K562 (cell line): ENCODE data around the gene CHPF2. TPM values are rescaled to one million over a fixed set of nuclear protein-coding genes. Genes with fewer than 3 reads are reported as not detected.

Experiments
- CEBPB ChIP-seq: fragments of 450-650 bp; IDR thresholded peaks from 2 replicates; pipeline ENCODE4 v1.6.1; 2016; ENCODE audit warnings: missing genetic modification characterization, missing compliant biosample characterization
- ERF ChIP-seq: fragments of 450-650 bp; formaldehyde crosslinking; IDR thresholded peaks from 2 replicates; pipeline ENCODE4 v1.4.0; 2020; ENCODE audit warnings: mild to moderate bottlenecking, mixed read lengths
- RBM25 ChIP-seq: fragments of 200-400 bp; formaldehyde crosslinking; IDR thresholded peaks from 2 replicates; pipeline ENCODE4 v1.6.1; 2018; ENCODE audit warnings: low read length, low read depth, moderate library complexity; ENCODE audit not compliant: severe bottlenecking
- SREBF2 ChIP-seq: sonication (generic); formaldehyde crosslinking; IDR thresholded peaks from 2 replicates; pipeline ENCODE4 v1.4.0; 2020; ENCODE audit warnings: mild to moderate bottlenecking, missing genetic modification reagents
- TGIF2 ChIP-seq: sonication (generic); formaldehyde crosslinking; IDR thresholded peaks from 2 replicates; pipeline ENCODE4 v1.8.1; 2022; ENCODE audit warnings: mild to moderate bottlenecking, missing genetic modification reagents, moderate library complexity
- ZC3H4 ChIP-seq: sonication (generic); formaldehyde crosslinking; IDR thresholded peaks from 2 replicates; pipeline ENCODE4 v1.9.0; 2021; ENCODE audit warnings: missing genetic modification reagents, borderline replicate concordance
- ZNF134 ChIP-seq: fragments of 250-450 bp; sonication (Bioruptor Pico); conservative IDR thresholded peaks from 2 replicates; pipeline ENCODE4 v1.4.0; 2020
- polyA plus RNA-seq, 8 experiments: library from polyadenylated mRNA; depleted of rRNA in 4 of 8; stranded (reverse) in 5 of 8; unstranded in 3 of 8; fragments of >200 nt; fragmentation: Nextera tagmentation in 2 of 8; fragmentation: Illumina TruSeq in 1 of 8; extraction: Ambion mirVana in 2 of 8; extraction: Trizol in 1 of 8; gene quantifications; 2 replicates each; pipeline versions ENCODE4 v1.2.1 to v1.2.3, GENCODE V29; 2011 to 2014; ENCODE audit warnings: inconsistent platforms in 1 of 8, missing spikeins in 1 of 8
- total RNA-seq, 7 experiments: library from RNA; depleted of rRNA in 6 of 7; stranded (reverse); fragments of >200 nt in 6 of 7; fragmentation: Illumina TruSeq in 2 of 7; extraction: Trizol in 2 of 7; gene quantifications; 2 replicates each; pipeline versions ENCODE4 v1.2.1 to v1.2.3, GENCODE V29; 2011 to 2021; ENCODE audit warnings: low replicate concordance in 1 of 7
- TF ChIP-seq, protein P1 (sequence below): fragments of 450-650 bp; formaldehyde crosslinking; IDR thresholded peaks from 2 replicates; pipeline ENCODE4 v1.4.0; 2020; ENCODE audit warnings: mild to moderate bottlenecking, moderate library complexity
- TF ChIP-seq, protein P2 (sequence below): fragments of 450-650 bp; IDR thresholded peaks from 2 replicates; pipeline ENCODE4 v1.6.1; 2018; ENCODE audit warnings: mild to moderate bottlenecking, low read depth; ENCODE audit not compliant: partially characterized antibody
- TF ChIP-seq, protein P3 (sequence below), 2 experiments: IDR thresholded peaks; 2 replicates each; pipeline ENCODE4 v1.6.1; 2011; ENCODE audit warnings: borderline replicate concordance in 1 of 2, control low read depth in 1 of 2, low read depth in 1 of 2, low read length in 1 of 2, mild to moderate bottlenecking in 1 of 2, mixed read lengths in 1 of 2, moderate library complexity in 1 of 2; ENCODE audit not compliant: insufficient read depth in 1 of 2, insufficient read length in 1 of 2, poor library complexity in 1 of 2, severe bottlenecking in 1 of 2; ENCODE audit errors: extremely low read depth in 1 of 2
- TF ChIP-seq, protein P4 (sequence below): sonication (generic); formaldehyde crosslinking; IDR thresholded peaks from 2 replicates; pipeline ENCODE4 v1.8.0; 2022; ENCODE audit warnings: mild to moderate bottlenecking, missing genetic modification reagents, borderline replicate concordance
- TF ChIP-seq, protein P5 (sequence below): fragments of 250-450 bp; sonication (Bioruptor Pico); IDR thresholded peaks from 2 replicates; pipeline ENCODE4 v1.8.0; 2022; ENCODE audit warnings: inconsistent platforms, mild to moderate bottlenecking, moderate library complexity, borderline replicate concordance
- TF ChIP-seq, protein P6 (sequence below): sonication (generic); formaldehyde crosslinking; IDR thresholded peaks from 2 replicates; pipeline ENCODE4 v1.8.1; 2023; ENCODE audit warnings: missing genetic modification reagents, mild to moderate bottlenecking, borderline replicate concordance

Gene CHPF2
- total and polyA plus RNA-seq, 9 of the 15 experiments (the other 6 are each of a cell fraction or from before 2014, with no cell fraction given) = 0.08 to 32.8 (median 10.5) TPM

DNA sequence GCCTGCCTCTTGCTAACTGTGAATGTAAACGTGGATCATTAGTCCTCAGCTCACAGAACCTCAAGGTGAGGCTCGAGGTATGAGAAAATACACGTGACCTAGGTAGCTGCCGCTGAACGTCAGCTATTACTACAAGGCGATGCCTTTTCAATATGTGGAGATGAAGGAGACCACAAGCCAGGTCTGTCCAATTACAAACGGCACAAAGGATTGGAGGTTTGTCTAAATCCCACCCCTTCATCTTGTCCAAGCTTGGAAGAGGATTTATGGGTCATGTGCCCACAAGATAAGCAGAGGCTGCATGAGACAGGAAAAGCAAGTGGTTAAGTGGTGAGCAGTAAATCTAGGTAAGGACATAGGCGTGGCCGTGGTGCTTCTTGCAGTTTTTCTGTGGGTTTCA is 25.4 kb upstream of the CHPF2 start (continued):
- TF ChIP-seq, protein P1, sequence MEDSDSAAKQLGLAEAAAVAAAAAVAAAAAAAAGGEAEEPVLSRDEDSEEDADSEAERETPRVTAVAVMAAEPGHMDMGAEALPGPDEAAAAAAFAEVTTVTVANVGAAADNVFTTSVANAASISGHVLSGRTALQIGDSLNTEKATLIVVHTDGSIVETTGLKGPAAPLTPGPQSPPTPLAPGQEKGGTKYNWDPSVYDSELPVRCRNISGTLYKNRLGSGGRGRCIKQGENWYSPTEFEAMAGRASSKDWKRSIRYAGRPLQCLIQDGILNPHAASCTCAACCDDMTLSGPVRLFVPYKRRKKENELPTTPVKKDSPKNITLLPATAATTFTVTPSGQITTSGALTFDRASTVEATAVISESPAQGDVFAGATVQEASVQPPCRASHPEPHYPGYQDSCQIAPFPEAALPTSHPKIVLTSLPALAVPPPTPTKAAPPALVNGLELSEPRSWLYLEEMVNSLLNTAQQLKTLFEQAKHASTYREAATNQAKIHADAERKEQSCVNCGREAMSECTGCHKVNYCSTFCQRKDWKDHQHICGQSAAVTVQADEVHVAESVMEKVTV = no peak
- TF ChIP-seq SREBF2 (CRISPR knock-in tag) (no peak), CEBPB (tag) (no peak), TGIF2 (CRISPR knock-in tag) (no peak), ERF (no peak), ZC3H4 (CRISPR knock-in tag) (no peak), ZNF134 (CRISPR knock-in tag) (no peak), RBM25 (no peak)
- TF ChIP-seq, protein P2, sequence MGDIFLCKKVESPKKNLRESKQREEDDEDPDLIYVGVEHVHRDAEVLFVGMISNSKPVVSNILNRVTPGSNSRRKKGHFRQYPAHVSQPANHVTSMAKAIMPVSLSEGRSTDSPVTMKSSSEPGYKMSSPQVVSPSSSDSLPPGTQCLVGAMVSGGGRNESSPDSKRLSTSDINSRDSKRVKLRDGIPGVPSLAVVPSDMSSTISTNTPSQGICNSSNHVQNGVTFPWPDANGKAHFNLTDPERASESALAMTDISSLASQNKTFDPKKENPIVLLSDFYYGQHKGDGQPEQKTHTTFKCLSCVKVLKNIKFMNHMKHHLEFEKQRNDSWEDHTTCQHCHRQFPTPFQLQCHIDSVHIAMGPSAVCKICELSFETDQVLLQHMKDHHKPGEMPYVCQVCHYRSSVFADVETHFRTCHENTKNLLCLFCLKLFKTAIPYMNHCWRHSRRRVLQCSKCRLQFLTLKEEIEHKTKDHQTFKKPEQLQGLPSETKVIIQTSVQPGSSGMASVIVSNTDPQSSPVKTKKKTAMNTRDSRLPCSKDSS = no peak
- TF ChIP-seq, protein P3, sequence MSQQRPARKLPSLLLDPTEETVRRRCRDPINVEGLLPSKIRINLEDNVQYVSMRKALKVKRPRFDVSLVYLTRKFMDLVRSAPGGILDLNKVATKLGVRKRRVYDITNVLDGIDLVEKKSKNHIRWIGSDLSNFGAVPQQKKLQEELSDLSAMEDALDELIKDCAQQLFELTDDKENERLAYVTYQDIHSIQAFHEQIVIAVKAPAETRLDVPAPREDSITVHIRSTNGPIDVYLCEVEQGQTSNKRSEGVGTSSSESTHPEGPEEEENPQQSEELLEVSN (IDR thresholded peaks at IDR 0.05; ENCODE audit: borderline replicate concordance in 1 of 2, extremely low read depth in 1 of 2, insufficient read depth in 1 of 2, insufficient read length in 1 of 2, low read depth in 1 of 2, low read length in 1 of 2, poor library complexity in 1 of 2, severe bottlenecking in 1 of 2) = no peak
- TF ChIP-seq, protein P4, sequence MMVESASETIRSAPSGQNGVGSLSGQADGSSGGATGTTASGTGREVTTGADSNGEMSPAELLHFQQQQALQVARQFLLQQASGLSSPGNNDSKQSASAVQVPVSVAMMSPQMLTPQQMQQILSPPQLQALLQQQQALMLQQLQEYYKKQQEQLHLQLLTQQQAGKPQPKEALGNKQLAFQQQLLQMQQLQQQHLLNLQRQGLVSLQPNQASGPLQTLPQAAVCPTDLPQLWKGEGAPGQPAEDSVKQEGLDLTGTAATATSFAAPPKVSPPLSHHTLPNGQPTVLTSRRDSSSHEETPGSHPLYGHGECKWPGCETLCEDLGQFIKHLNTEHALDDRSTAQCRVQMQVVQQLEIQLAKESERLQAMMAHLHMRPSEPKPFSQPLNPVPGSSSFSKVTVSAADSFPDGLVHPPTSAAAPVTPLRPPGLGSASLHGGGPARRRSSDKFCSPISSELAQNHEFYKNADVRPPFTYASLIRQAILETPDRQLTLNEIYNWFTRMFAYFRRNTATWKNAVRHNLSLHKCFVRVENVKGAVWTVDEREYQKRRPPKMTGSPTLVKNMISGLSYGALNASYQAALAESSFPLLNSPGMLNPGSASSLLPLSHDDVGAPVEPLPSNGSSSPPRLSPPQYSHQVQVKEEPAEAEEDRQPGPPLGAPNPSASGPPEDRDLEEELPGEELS (CRISPR knock-in tag) = no peak
- TF ChIP-seq, protein P5, sequence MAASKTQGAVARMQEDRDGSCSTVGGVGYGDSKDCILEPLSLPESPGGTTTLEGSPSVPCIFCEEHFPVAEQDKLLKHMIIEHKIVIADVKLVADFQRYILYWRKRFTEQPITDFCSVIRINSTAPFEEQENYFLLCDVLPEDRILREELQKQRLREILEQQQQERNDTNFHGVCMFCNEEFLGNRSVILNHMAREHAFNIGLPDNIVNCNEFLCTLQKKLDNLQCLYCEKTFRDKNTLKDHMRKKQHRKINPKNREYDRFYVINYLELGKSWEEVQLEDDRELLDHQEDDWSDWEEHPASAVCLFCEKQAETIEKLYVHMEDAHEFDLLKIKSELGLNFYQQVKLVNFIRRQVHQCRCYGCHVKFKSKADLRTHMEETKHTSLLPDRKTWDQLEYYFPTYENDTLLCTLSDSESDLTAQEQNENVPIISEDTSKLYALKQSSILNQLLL (CRISPR knock-in tag) = no peak
- TF ChIP-seq, protein P6, sequence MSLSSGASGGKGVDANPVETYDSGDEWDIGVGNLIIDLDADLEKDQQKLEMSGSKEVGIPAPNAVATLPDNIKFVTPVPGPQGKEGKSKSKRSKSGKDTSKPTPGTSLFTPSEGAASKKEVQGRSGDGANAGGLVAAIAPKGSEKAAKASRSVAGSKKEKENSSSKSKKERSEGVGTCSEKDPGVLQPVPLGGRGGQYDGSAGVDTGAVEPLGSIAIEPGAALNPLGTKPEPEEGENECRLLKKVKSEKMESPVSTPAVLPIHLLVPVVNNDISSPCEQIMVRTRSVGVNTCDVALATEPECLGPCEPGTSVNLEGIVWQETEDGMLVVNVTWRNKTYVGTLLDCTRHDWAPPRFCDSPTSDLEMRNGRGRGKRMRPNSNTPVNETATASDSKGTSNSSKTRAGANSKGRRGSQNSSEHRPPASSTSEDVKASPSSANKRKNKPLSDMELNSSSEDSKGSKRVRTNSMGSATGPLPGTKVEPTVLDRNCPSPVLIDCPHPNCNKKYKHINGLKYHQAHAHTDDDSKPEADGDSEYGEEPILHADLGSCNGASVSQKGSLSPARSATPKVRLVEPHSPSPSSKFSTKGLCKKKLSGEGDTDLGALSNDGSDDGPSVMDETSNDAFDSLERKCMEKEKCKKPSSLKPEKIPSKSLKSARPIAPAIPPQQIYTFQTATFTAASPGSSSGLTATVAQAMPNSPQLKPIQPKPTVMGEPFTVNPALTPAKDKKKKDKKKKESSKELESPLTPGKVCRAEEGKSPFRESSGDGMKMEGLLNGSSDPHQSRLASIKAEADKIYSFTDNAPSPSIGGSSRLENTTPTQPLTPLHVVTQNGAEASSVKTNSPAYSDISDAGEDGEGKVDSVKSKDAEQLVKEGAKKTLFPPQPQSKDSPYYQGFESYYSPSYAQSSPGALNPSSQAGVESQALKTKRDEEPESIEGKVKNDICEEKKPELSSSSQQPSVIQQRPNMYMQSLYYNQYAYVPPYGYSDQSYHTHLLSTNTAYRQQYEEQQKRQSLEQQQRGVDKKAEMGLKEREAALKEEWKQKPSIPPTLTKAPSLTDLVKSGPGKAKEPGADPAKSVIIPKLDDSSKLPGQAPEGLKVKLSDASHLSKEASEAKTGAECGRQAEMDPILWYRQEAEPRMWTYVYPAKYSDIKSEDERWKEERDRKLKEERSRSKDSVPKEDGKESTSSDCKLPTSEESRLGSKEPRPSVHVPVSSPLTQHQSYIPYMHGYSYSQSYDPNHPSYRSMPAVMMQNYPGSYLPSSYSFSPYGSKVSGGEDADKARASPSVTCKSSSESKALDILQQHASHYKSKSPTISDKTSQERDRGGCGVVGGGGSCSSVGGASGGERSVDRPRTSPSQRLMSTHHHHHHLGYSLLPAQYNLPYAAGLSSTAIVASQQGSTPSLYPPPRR (CRISPR knock-in tag) = no peak
